PFSK-1 (cell line): ENCODE data around the gene CLVS2.

Experiments
- FOXP2 ChIP-seq: optimal IDR thresholded peaks from 2 replicates; pipeline ENCODE3; 2011; ENCODE audit warnings: borderline replicate concordance, control low read depth, inconsistent platforms; ENCODE audit not compliant: insufficient read depth; ENCODE audit errors: extremely low read length, extremely low read depth
- POLR2AphosphoS5 ChIP-seq: IDR thresholded peaks from 2 replicates; pipeline ENCODE4 v1.6.1; 2012; ENCODE audit warnings: low read depth, mild to moderate bottlenecking, control low read depth, low read length, moderate library complexity
- REST ChIP-seq, 2 experiments: IDR thresholded peaks; 2 replicates each; pipeline versions ENCODE4 v1.6.1 to v1.8.0; 2011 to 2012; ENCODE audit warnings: low read depth in 2 of 2, low read length in 2 of 2, control low read depth in 1 of 2, inconsistent platforms in 1 of 2, mild to moderate bottlenecking in 1 of 2, moderate library complexity in 1 of 2; ENCODE audit not compliant: insufficient read depth in 1 of 2
- SIN3A ChIP-seq: IDR thresholded peaks from 2 replicates; pipeline ENCODE4 v1.6.1; 2012; ENCODE audit warnings: mild to moderate bottlenecking, low read length, moderate library complexity, borderline replicate concordance; ENCODE audit not compliant: insufficient read depth
- TAF1 ChIP-seq: IDR thresholded peaks from 2 replicates; pipeline ENCODE4 v1.6.1; 2012; ENCODE audit warnings: low read length, control low read depth, borderline replicate concordance; ENCODE audit not compliant: insufficient read depth

Gene CLVS2

GRCh38 chr6:123017104-123017682 lies 21.2 kb downstream of the CLVS2 start:
- TF ChIP-seq TAF1: no peak
- no peak for TF ChIP-seq REST (IDR thresholded peaks at IDR 0.05; ENCODE audit: insufficient read depth in 1 of 2, low read depth in 2 of 2, low read length in 2 of 2)
- no peak for TF ChIP-seq FOXP2
- TF ChIP-seq POLR2AphosphoS5: no peak
- TF ChIP-seq SIN3A: no peak

- TF ChIP-seq SIN3A (peak; percentile 50; the same call in 1 of the 2 replicates), POLR2AphosphoS5 (no peak), TAF1 (no peak), FOXP2 (no peak), REST (IDR thresholded peaks at IDR 0.05; ENCODE audit: insufficient read depth in 1 of 2, low read depth in 2 of 2, low read length in 2 of 2) (peak; percentile 92 to 99)
Measured at GRCh38 chr6:123022975-123023374, 26.9 kb downstream of the CLVS2 start.

- TF ChIP-seq TAF1 (no peak), POLR2AphosphoS5 (no peak), SIN3A (no peak), FOXP2 (no peak), REST (IDR thresholded peaks at IDR 0.05; ENCODE audit: insufficient read depth in 1 of 2, low read depth in 2 of 2, low read length in 2 of 2) (no peak)
Measured at GRCh38 chr6:123024976-123025375, 28.9 kb downstream of the CLVS2 start.

- TF ChIP-seq FOXP2 (no peak), REST (IDR thresholded peaks at IDR 0.05; ENCODE audit: insufficient read depth in 1 of 2, low read depth in 2 of 2, low read length in 2 of 2) (no peak), POLR2AphosphoS5 (no peak)
Measured at GRCh38 chr6:123027408-123027807, 31.4 kb downstream of the CLVS2 start.

- TF ChIP-seq FOXP2: no peak
- no peak for TF ChIP-seq REST (IDR thresholded peaks at IDR 0.05; ENCODE audit: insufficient read depth in 1 of 2, low read depth in 2 of 2, low read length in 2 of 2)
- TF ChIP-seq TAF1: no peak
- no peak for TF ChIP-seq POLR2AphosphoS5
- no peak for TF ChIP-seq SIN3A
Measured at GRCh38 chr6:123028263-123028662, 32.2 kb downstream of the CLVS2 start.
